Ammon's horn (tissue), 1 donor: ENCODE measurements around the gene CDX2.

Experiments
- DNase-seq: peaks from one replicate; pipeline ENCODE4 v3.0.0-alpha.2; 2016; ENCODE audit warnings: low spot score

The CDX2 gene

DNA sequence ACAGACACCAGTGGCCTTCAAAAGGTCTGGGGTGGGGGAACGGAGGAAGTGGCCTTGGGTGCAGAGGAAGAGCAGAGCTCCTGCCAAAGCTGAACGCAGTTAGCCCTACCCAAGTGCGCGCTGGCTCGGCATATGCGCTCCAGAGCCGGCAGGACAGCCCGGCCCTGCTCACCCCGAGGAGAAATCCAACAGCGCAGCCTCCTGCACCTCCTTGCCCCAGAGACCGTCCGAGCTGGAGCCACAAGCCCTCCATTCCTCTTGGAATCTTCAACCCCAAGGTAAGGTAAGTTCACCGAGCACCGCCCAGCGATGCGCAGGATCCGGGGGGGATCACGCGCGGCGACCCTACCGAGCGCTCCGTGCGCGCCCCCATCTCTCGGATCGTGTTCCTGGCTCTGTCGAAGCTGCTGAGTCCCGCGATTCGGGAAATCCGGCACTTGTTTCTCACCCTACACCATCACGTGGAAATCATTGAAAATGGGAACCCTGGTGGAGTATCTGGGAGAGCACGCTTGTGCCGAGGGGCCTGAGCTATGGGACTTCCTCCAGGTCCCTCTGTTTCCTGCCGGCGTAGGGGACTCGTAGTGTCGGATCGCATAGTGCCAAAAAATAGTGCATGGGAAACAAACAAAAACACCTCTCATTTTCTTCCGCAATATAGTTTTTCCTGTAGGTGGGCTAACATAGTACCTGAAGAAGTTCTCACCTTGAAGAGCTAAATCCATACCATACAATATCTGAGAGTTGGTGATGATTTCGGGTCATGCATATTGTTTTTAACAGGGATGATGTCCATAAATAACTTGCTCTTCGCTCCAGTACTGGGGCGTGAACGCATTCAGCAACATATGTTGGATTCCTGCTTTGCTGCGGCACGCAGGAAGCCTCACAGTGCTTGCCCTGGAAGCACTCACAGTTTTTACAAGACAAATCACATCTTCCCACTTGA lies 40.0 kb downstream of the CDX2 start:
- no peak for DNase-seq

DNA sequence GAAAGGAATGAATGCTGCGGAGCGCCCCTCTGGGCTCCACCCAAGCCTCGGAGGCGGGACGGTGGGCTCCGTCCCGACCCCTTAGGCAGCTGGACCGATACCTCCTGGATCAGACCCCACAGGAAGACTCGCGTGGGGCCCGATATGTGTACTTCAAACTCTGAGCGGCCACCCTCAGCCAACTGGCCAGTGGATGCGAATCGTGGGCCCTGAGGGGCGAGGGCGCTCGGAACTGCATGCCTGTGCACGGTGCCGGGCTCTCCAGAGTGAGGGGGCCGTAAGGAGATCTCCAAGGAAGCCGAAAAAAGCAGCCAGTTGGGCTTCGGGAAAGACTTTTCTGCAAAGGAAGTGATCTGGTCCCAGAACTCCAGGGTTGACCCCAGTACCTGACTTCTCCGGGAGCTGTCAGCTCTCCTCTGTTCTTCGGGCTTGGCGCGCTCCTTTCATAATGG lies 40.7 kb downstream of the CDX2 start:
- DNase-seq, result no peak

DNA sequence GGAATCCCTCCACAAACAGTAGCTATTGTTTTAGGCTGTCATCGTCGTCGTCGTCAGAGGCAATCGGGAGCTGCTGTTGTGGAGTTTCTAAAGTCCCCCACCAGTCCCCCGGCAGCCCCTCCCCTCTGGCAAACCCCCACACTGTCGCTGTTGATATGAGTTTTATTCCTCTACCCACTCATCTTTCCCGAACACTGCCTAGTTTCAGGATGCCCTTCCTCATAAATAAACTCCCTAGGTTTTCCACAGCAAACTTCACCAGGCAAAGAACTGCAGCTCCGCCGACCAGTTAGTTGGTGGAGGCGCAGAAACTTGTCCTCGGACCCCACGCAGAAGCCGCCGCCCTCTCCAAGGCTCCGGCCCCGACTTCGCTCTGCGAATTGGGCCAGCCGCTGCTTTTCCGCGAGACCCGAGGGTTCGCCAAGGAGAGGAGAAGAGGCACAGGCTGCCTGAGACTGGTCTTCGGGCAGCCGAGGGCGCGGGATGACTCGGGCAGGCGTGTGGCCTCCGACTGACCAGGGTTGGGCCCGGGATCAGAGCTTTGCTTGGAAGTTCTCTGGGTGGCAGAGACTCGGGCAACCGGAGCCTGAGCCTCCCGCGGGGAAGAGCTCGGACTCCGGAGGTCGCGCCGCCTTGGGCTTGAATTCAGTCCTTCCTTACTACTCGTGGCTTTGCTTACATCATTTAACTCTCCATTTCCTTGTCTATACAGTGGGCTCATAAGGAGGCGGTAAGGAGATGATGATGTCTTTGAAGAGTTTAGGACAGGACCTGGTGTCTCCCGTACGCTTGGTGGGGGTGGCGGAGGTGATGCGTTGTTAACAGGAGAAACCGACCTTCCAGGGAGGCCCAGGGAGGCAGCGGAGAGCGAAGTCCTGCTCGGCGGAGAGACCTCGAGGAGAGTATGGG lies 41.4 kb downstream of the CDX2 start:
- no peak for DNase-seq

DNA sequence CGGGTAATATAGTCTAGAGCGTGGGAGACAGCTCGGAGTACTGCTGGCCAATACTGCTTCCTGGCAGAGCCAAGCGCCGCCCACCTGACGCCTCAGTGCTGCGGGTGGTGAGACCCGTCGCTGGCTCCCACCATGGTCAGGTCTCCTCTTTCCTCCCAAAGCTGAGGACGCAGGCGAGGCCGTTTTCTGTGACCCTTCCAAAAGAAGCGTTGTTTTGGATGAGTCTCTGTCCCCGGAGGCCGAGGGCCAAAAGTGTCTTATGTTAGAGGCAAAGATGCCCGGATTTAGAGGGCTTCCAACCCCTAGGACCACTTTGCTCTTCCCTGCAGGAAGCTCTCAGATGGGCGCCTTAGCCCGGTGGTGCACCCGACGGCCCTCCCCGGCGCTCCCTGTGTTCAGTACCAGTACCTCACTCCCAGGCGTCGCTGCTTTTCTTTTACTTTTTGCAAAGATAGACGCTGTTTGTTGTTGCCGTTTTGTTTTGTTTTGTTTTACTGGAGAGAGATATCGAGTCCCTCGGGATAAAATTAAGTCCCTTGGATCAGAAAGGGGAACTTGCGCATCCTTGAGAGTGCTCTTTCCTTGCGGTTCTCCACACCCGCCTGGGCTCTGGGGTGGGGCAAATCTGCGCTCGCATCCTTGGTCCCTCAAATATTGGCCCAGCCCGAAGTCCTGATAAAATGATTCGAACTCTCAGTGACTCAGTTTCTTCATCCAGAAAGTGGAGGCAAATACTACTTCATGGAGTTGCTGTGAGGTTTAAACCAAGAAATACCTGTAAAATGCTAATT lies 42.3 kb downstream of the CDX2 start:
- DNase-seq, result no peak

DNA sequence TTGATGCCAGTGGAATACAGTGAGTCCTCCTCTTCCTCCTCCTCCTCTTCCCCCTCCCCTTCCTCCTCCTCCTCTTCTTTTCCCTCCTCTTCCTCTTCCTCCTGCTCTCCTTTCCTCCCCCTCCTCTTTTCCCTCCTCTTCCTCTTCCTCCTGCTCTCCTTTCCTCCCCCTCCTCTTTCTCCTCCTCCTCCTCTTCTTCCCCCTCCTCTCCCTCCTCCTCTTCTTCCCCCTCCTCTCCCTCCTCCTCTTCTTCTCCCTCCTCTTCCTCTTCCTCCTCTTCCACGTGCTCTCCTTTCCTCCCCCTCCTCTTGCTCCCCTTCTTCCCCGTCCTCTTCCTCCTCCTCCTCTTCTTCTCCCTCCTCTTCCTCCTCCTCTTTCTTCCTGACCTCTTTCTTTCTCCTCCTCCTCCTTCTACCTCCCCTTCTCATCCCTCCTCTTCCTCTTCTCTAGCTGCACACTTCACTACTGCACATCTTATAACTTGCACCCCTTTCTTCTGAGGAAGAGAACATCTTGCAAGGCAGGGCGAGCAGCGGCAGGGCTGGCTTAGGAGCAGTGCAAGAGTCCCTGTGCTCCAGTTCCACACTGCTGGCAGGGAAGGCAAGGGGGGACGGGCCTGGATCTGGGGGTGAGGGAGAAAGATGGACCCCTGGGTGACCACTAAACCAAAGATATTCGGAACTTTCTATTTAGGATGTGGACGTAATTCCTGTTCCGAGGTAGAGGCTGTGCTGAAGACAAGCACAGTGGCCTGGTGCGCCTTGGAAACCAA lies 43.7 kb downstream of the CDX2 start:
- no peak for DNase-seq

DNA sequence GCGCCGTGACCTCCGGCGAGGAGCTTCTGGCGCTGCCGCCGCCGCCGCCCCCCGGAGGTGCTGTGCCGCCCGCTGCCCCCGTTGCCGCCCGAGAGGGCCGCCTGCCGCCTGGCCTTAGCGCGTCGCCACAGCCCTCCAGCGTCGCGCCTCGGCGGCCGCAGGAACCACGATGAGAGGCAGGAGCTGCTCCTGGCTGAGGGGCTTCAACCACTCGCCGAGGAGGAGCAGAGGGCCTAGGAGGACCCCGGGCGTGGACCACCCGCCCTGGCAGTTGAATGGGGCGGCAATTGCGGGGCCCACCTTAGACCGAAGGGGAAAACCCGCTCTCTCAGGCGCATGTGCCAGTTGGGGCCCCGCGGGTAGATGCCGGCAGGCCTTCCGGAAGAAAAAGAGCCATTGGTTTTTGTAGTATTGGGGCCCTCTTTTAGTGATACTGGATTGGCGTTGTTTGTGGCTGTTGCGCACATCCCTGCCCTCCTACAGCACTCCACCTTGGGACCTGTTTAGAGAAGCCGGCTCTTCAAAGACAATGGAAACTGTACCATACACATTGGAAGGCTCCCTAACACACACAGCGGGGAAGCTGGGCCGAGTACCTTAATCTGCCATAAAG lies 44.5 kb downstream of the CDX2 start:
- no peak for DNase-seq

DNA sequence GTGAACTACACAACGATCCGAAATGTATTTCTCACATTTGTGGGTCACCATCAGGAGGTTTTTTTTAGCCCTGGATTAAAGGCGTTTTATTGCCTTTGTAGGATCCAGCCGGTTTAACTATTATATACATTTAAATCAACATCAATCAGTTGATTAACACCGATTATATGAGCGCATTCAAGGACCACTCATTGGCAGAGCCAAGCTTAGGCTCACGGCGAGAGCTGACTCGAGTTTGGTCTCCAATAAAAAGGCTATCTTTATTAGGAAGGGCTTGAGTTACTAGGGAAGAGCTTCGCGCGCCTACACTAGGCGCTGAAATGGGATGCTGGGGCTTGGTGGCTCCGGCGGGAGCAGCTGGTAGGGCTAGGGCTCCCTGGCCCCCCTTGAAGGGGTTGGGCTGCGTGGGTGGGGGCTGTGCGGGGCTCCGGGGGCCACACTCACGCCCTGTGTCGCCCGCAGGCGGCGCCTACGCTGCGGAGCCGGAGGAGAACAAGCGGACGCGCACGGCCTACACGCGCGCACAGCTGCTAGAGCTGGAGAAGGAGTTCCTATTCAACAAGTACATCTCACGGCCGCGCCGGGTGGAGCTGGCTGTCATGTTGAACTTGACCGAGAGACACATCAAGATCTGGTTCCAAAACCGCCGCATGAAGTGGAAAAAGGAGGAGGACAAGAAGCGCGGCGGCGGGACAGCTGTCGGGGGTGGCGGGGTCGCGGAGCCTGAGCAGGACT lies 45.2 kb downstream of the CDX2 start:
- DNase-seq, result no peak

DNA sequence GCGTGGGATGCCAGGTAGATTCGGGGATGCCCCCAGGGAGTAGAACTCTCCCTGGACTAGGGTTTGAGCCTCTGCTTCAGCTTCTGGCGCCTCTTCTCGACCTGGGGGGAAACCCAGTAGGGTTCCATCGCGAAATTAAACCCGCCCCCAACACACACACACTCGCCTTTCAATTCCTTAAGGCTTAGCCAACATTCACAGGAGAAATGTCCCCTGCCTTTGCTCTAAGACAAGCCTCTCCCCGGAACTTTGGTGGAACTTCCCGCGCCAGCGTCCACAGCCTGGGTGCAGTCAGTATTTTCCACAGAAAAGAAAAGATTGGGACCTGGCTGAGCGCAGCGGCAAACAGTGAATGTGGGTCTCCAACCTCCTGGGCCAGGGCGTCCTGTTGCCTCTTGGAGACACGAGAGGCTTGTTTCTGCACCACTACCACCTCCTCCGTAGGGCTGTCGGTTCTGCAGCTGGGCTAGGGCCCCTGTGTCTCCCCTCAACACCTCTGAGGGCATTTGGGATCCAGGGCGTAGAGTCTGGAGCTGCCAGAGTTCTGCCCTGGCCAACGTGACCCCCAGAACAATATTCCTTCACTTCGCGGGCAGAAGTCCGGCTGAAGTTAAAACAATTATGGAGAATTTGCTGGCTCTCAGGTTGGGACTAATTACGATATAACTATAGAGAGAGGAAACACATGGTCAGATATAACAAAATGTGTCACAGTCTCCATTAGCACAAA lies 46.1 kb downstream of the CDX2 start:
- DNase-seq, result no peak

DNA sequence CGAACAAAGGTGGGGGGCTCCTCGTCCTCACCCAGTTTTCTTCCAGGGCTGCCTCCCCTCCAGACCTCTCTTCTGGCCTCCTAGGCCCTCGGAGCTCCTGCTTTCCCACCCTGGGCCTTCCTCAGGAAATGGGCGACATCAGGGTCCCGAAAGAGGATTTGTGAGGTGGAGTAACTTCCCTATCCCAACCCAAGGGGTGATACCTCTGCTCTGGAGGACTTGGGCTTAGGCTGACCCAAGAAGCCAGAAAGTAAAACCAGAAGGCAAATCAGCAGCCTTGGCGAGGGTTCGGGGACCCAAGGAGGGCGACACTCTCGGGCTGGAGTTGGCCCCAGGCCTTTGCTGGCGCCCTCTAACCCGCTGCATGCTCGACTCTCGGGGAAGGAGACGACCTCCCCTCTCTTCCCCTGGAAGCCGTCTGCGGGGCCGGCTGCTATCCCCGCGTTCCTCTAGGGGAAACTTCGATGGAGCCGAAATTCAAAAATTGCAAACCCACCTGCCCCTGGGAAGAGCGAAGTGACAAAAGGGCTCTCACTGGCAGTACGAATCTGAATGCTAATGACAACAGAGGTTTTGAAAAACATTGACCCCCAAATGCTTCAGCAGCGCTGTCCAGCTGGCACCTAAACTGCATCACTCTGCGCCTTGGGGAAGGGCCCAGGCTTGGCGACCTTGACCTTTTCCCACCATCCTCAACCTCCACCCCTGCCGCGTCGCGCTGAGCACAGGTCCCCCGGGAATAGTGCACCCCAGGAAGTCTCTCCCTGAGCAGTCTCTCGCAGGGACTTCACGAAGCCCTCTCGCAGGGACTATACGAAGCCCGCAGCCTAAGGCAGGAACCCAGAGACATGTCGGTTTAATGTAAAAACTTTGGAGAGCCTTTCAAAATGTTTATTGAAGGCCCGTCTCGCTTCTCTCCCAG lies 46.9 kb downstream of the CDX2 start:
- no peak for DNase-seq

DNA sequence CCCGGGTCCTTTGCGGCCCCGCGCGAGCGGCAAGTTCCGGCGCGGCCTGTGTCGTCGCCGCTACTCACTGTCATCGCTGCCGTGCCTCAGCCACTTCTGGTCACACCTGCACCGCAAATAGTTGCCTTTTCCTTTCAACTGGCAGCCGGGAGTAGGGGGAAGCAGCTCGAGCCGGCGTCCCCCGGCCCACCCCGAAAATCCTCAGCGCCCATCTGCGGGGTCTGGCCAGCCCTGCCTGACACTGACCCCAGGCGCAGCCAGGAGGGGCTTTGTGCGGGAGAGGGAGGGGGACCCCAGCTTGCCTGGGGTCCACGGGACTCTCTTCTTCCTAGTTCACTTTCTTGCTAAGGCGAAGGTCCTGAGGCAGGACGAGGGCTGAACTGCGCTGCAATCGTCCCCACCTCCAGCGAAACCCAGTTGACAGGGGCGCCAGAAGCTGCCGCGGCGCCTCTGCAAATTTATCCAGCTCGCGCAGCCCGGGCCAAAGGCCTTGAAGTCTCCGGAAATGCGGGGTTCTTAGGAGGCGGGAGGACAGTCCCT lies 47.6 kb downstream of the CDX2 start:
- DNase-seq, result no peak

DNA sequence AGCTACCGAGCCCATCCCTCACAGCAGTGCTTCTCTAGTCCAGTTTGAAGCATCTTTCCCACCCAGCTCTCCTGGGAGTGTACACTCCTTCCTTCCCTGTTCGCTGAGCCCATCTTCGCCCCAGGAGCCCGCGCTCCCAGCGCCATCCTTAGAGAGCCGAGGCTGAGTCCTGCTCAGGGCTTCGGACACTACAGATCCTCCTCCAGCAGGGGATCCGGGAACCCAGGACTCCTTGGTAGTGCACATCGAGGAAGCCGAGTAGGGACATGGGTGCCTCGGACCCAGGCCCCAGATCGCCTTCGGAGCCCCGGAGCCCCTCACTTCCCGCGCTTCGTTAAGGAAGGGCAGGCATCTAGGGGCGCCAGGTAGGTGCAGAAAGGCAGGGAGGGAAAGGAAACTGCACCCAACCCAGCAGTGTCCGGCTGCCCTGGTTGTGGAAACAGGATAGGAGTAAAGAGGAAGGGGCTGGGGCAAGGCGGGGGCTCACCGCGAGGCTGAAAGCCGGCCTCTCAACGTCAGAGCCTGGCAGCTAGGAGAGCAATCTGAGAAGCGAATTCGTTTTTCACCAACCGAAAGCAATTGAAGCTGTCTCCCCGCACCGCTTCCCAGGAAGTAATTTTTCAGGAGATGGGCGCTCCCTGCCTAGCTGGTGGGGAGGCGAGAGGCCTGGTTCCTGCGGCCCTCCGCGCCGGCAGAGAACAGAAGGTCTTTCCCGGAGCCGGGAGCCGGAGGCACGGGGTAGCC lies 48.3 kb downstream of the CDX2 start:
- no peak for DNase-seq

DNA sequence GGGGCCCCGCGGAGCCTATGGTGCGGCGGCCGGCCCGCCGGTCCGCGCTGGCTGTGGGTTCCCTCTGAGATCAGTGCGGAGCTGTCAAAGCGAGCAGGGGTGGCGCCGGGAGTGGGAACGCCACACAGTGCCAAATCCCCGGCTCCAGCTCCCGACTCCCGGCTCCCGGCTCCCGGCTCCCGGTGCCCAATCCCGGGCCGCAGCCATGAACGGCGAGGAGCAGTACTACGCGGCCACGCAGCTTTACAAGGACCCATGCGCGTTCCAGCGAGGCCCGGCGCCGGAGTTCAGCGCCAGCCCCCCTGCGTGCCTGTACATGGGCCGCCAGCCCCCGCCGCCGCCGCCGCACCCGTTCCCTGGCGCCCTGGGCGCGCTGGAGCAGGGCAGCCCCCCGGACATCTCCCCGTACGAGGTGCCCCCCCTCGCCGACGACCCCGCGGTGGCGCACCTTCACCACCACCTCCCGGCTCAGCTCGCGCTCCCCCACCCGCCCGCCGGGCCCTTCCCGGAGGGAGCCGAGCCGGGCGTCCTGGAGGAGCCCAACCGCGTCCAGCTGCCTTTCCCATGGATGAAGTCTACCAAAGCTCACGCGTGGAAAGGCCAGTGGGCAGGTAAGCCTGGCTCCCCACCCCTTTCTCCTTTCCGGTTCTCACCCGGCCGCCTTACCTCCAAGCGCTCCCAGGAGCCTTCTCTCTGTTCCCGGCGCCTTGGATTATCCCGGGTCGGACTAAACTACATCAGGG lies 49.0 kb downstream of the CDX2 start, which contains the start of gene PDX1:
Gene PDX1, plus strand, starts transcription at position 67 of the 743 bp plus-strand sequence. Its CDS starts 139 bp downstream, at position 206.
- DNase-seq, result no peak

DNA sequence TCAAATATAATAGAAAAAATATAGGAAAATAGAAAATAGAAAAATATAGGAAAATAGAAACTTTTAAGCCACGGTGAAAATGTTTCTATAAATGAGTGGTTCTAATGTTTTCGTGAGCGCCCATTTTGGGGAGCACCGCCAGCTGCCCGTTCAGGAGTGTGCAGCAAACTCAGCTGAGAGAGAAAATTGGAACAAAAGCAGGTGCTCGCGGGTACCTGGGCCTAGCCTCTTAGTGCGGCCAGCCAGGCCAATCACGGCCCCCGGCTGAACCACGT lies 49.5 kb downstream of the CDX2 start:
- no peak for DNase-seq

DNA sequence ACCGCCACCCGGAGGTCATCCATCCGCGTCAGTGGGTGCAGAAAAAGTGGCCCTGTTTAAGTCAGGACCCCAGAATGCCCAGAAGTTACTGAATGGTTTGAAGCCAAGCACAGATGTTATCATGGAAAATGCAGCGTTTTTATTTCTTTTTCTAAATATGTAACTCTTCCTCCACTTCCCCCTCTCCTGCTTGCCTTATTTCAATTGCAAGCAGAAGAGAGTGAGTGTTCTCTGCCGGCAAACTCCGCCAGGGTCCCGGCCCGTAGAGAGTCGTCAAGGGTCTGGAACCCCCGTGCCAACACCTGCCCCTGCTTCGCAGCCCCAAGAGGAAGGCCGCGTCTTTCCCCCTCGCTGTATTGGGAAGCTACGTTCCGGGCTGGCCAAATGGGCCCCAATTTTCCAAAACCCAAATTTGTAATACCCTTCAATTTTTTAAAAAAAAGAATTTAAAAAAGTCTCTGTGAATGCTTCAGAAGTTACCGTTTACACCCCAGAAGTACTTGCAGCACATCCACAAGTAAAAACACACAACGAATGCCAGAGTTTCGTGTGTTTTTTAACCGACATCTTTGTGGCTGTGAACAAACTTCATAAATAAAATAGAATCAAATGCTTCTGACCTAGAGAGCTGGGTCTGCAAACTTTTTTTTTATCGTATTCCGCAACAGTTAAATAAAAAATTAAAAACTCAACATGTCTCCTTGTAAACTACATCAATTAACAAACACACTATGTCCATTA lies 50.0 kb downstream of the CDX2 start:
- DNase-seq, result no peak

DNA sequence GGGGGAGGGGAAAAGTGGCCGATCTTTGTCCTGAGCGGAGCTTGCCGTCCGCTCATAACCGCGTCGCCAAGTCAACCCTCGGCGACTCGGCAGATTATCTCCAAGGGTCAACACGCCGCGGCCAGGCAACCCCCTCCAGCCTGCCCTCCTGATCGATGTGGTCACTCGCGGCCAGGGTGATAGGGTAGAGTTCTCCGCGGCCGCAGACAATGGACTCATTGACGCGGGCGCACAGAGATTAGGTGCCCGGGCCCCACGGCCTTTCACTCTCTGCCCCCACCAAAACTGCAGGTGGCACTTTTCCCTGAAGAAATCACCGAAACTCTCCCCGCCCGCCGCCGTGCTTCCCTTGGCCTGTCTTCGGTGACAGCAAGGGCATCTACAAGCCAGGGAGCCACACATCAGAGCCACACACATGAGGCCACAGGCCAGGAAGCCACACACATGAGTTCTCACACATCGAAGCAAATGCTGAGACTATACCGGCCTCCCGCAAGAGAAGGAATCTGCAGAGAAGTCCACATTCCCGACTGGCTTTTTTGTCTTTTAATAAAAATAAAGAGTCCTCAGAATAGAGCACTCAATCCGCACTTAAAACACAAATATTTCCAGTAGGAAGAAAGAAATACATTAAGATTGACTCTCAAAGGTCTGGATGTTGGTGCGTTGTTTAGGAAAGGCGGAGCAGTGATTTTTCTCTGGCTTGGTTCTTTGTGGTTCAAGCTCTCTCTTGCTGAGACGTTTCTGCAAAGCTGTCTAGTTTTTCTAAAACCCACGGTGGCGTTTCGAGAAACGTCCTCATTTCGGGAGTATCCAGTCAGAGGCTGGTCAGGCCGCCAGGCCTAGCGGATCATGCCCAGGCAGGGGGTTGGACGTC lies 50.8 kb downstream of the CDX2 start:
- DNase-seq, result no peak
